OCI-LY1 (cell line): ENCODE results near the gene MAD1L1.

Experiments used
- EZH2 ChIP-seq: fragments of 200-600 bp; sonication (generic), shearing (Covaris generic); IDR thresholded peaks from 2 replicates; pipeline ENCODE4 v1.8.0; 2017; ENCODE audit warnings: borderline replicate concordance, mixed run types, mild to moderate bottlenecking, antibody characterized with exemption, low read length, moderate library complexity, mixed read lengths
- TF ChIP-seq, protein P1 (sequence below): fragments of 200-600 bp; sonication (generic), shearing (Covaris generic); IDR thresholded peaks from 2 replicates; pipeline ENCODE4 v1.5.1; 2017; ENCODE audit warnings: mild to moderate bottlenecking, antibody characterized with exemption, low read length, moderate library complexity, mixed read lengths

GRCh38 chr7:2010551-2011265 lies 222.0 kb downstream of the MAD1L1 start:
- TF ChIP-seq, protein P1, sequence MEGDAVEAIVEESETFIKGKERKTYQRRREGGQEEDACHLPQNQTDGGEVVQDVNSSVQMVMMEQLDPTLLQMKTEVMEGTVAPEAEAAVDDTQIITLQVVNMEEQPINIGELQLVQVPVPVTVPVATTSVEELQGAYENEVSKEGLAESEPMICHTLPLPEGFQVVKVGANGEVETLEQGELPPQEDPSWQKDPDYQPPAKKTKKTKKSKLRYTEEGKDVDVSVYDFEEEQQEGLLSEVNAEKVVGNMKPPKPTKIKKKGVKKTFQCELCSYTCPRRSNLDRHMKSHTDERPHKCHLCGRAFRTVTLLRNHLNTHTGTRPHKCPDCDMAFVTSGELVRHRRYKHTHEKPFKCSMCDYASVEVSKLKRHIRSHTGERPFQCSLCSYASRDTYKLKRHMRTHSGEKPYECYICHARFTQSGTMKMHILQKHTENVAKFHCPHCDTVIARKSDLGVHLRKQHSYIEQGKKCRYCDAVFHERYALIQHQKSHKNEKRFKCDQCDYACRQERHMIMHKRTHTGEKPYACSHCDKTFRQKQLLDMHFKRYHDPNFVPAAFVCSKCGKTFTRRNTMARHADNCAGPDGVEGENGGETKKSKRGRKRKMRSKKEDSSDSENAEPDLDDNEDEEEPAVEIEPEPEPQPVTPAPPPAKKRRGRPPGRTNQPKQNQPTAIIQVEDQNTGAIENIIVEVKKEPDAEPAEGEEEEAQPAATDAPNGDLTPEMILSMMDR = no peak
- TF ChIP-seq EZH2 = no peak
